Endothelial cell of umbilical vein (primary cell): ENCODE results near the gene PKHD1. TPM values are rescaled to one million over a fixed set of nuclear protein-coding genes. Genes with fewer than 3 reads are reported as not detected.

Source experiments
- BruUV-seq: library from RNA; stranded (reverse); fragments of 400-500 nt; replicated peaks from 2 replicates; lab custom pipeline; 2021; lab: Mats Ljungman, UMichigan
- CTCF ChIA-PET: fragments of 300-600, 350-600 bp; sonication (Branson Sonifier 250); formaldehyde crosslinking; loops from one replicate; lab custom pipeline; 2021; ENCODE audit warnings: antibody characterized with exemption, inconsistent platforms; lab: Charles Lee
- POLR2A ChIA-PET: fragments of 300-600, 350-600 bp; sonication (Branson Sonifier 250); formaldehyde crosslinking; loops from one replicate; lab custom pipeline; 2021; ENCODE audit warnings: antibody characterized with exemption, inconsistent platforms; lab: Charles Lee
- DNase-seq: peaks from one replicate; pipeline ENCODE4 v3.0.0-alpha.2; 2011; ENCODE audit warnings: low read depth, low spot score
- FAIRE-seq: peaks from 2 replicates; lab custom pipeline; 2011; peaks lifted over from hg19 to GRCh38; lab: Jason Lieb, UNC
- H2AFZ ChIP-seq: 2 replicates; pipeline ENCODE4 v1.6.0; 2012; ENCODE audit warnings: low read depth, low read length, control low read depth, inconsistent platforms
- H3K27ac ChIP-seq: 2 replicates; pipeline ENCODE4 v1.5.1; 2011; ENCODE audit warnings: low read depth, mild to moderate bottlenecking, control low read depth, low read length, moderate library complexity; ENCODE audit not compliant: insufficient read depth
- H3K27me3 ChIP-seq, 2 experiments: 2 replicates each; pipeline versions ENCODE4 v1.6.0 to v1.6.1; 2011; ENCODE audit warnings: low read length in 2 of 2, mixed read lengths in 1 of 2; ENCODE audit not compliant: control insufficient read depth in 2 of 2, insufficient read depth in 2 of 2
- H3K36me3 ChIP-seq, 2 experiments: 2 replicates in 1 of 2; 3 replicates in 1 of 2; pipeline ENCODE4 v1.5.1; 2011; ENCODE audit warnings: low read length in 2 of 2, mild to moderate bottlenecking in 1 of 2, moderate library complexity in 1 of 2; ENCODE audit not compliant: control insufficient read depth in 2 of 2, insufficient read depth in 2 of 2; ENCODE audit errors: extremely low read depth in 1 of 2
- H3K4me1 ChIP-seq: 3 replicates; pipeline ENCODE4 v1.5.1; 2011; ENCODE audit warnings: mild to moderate bottlenecking, low read length; ENCODE audit not compliant: control insufficient read depth, insufficient read depth; ENCODE audit errors: extremely low read depth
- H3K4me2 ChIP-seq: 2 replicates; pipeline ENCODE4 v1.6.1; 2011; ENCODE audit warnings: low read length, control low read depth, mixed read lengths; ENCODE audit not compliant: insufficient read depth
- H3K4me3 ChIP-seq, 3 experiments: fragments of 200-600 bp in 1 of 3; sonication (generic), shearing (Covaris generic) in 1 of 3; replicated peaks in 1 of 3; 2 replicates each; pipeline ENCODE4 v1.5.1; 2011 to 2016; ENCODE audit warnings: control low read depth in 3 of 3, low read length in 3 of 3, mild to moderate bottlenecking in 2 of 3, inconsistent platforms in 1 of 3, low read depth in 1 of 3, moderate library complexity in 1 of 3; ENCODE audit not compliant: insufficient read depth in 1 of 3
- H3K79me2 ChIP-seq: 2 replicates; pipeline ENCODE4 v1.6.0; 2012; ENCODE audit warnings: low read length, inconsistent platforms; ENCODE audit not compliant: control insufficient read depth, insufficient read depth
- H3K9ac ChIP-seq: replicated peaks from 2 replicates; pipeline ENCODE3; 2011; ENCODE audit warnings: low read length, control low read depth; ENCODE audit not compliant: insufficient read depth; ENCODE audit errors: extremely low read depth
- H3K9me1 ChIP-seq: replicated peaks from 3 replicates; pipeline ENCODE4 v1.6.0; 2011; ENCODE audit warnings: mild to moderate bottlenecking, low read length; ENCODE audit not compliant: control insufficient read depth, insufficient read depth; ENCODE audit errors: extremely low read depth
- H3K9me3 ChIP-seq: replicated peaks from 2 replicates; pipeline ENCODE4 v1.5.1; 2012; ENCODE audit warnings: low read length, inconsistent platforms; ENCODE audit not compliant: control insufficient read depth, insufficient read depth
- H4K20me1 ChIP-seq: replicated peaks from 2 replicates; pipeline ENCODE3; 2011; ENCODE audit warnings: mild to moderate bottlenecking, low read length; ENCODE audit not compliant: control insufficient read depth, insufficient read depth; ENCODE audit errors: extremely low read depth
- EZH2 ChIP-seq: IDR thresholded peaks from 2 replicates; pipeline ENCODE4 v1.6.1; 2012; ENCODE audit warnings: borderline replicate concordance, low read depth, mild to moderate bottlenecking, moderate library complexity, low read length, inconsistent platforms; ENCODE audit not compliant: severe bottlenecking
- FOS ChIP-seq: IDR thresholded peaks from 2 replicates; pipeline ENCODE4 v1.6.1; 2011; ENCODE audit warnings: mild to moderate bottlenecking, low read length, moderate library complexity, borderline replicate concordance; ENCODE audit not compliant: insufficient read depth
- GATA2 ChIP-seq: IDR thresholded peaks from 2 replicates; pipeline ENCODE4 v1.7.0; 2011; ENCODE audit warnings: low read depth, mild to moderate bottlenecking, moderate library complexity, mixed read lengths, low read length; ENCODE audit not compliant: insufficient read length, insufficient read depth
- JUN ChIP-seq: IDR thresholded peaks from 2 replicates; pipeline ENCODE4 v1.6.1; 2011; ENCODE audit warnings: borderline replicate concordance, low read depth; ENCODE audit not compliant: insufficient read length, insufficient read depth
- MYC ChIP-seq: IDR thresholded peaks from one replicate; pipeline ENCODE4 v1.6.1; 2011; ENCODE audit warnings: mild to moderate bottlenecking, low read depth, low read length
- POLR2A ChIP-seq: IDR thresholded peaks from 2 replicates; pipeline ENCODE4 v1.6.1; 2012; ENCODE audit warnings: low read depth, mild to moderate bottlenecking, control low read depth, low read length
- POLR2AphosphoS5 ChIP-seq: IDR thresholded peaks from 2 replicates; pipeline ENCODE4 v1.6.1; 2012; ENCODE audit warnings: low read depth, mild to moderate bottlenecking, control low read depth, low read length, moderate library complexity; ENCODE audit not compliant: insufficient read depth
- dilution Hi-C: fragments of 300-500 bp; cut with MboI; formaldehyde crosslinking; loops from one replicate; pipeline ENCODE4 v1.15.0; 2019; ENCODE audit warnings: low sequenced_read_pairs; ENCODE audit not compliant: extremely low pct_ligation_motif_present
- intact Hi-C: fragments of 100-400 bp; cut with micrococcal nuclease; formaldehyde crosslinking; loops from one replicate; pipeline ENCODE4 v1.10.0; 2022
- polyA plus RNA-seq, 4 experiments: library from polyadenylated mRNA; depleted of rRNA in 3 of 4; stranded (reverse) in 3 of 4; unstranded in 1 of 4; fragments of >200 nt; gene quantifications; 2 replicates each; pipeline versions ENCODE4 v1.2.1 to v1.2.3, GENCODE V29; 2011 to 2012; ENCODE audit warnings: missing spikeins in 1 of 4
- total RNA-seq: library from RNA; stranded (reverse); gene quantifications from 2 replicates; pipeline ENCODE4 v1.2.3, GENCODE V29; 2021
- TF ChIP-seq, protein P1 (sequence below): IDR thresholded peaks from 2 replicates; pipeline ENCODE4 v1.6.1; 2011; ENCODE audit not compliant: insufficient read depth, insufficient read length
- TF ChIP-seq, protein P2 (sequence below), 2 donors: IDR thresholded peaks; 1 replicate in 1 of 2; 2 replicates in 1 of 2; pipeline ENCODE4 v1.5.1; 2011; ENCODE audit warnings: low read length in 2 of 2, mild to moderate bottlenecking in 2 of 2, moderate library complexity in 2 of 2, control low read depth in 1 of 2, inconsistent platforms in 1 of 2, low read depth in 1 of 2; ENCODE audit not compliant: insufficient read depth in 1 of 2; ENCODE audit errors: extremely low read depth in 1 of 2

Gene PKHD1
- total and polyA plus RNA-seq, 2 donors (not counting 3 experiments of a cell fraction or from before 2014, with no cell fraction given), result not detected

DNA sequence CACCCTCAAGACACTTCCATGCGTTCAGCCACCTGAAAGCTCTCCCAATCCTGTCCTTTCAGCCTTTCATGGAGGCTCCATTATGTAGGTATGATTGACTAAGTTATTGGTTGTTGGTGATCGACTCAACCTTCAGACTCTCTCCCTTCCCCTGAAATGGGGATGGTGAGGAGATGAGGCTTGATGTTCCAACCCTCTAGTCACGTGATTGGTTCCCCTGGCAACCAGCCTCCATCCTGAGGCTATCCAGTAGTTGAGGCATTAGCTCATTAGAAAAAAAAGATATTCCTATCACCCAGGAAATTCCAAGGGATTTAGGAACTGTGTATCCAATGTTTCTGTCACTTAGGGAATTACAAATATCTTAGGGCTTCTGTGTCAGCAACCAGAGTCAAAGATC is 426.6 kb downstream of the PKHD1 start:
- POLR2A ChIA-PET, result no interaction called here
- CTCF ChIA-PET, result no interaction called here
- Histone ChIP-seq H3K4me3 (no peak overlapping the region), H3K4me1 (no peaks in the 10 kb centered on the region), H3K4me2 (no peak overlapping the region), H4K20me1 (no peaks in the 10 kb centered on the region), H3K79me2 (no peaks in the 10 kb centered on the region), H3K36me3 (no peaks in the 10 kb centered on the region), H3K27me3 (no peaks in the 10 kb centered on the region), H3K9me1 (no peaks in the 10 kb centered on the region), H3K27ac (no peak overlapping the region), H3K9me3 (peaks cover 6% of the 10 kb centered on the region), H3K9ac (no peak overlapping the region), H2AFZ (no peak overlapping the region)
- intact Hi-C loops, result no loop called here
- FAIRE-seq (no peak), DNase-seq (no peak)
- TF ChIP-seq MYC (no peak), GATA2 (no peak), POLR2AphosphoS5 (no peak), JUN (no peak), POLR2A (no peak), FOS (no peak), EZH2 (no peak)
- TF ChIP-seq, protein P1, sequence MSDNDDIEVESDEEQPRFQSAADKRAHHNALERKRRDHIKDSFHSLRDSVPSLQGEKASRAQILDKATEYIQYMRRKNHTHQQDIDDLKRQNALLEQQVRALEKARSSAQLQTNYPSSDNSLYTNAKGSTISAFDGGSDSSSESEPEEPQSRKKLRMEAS, result no peak
- TF ChIP-seq, protein P2, sequence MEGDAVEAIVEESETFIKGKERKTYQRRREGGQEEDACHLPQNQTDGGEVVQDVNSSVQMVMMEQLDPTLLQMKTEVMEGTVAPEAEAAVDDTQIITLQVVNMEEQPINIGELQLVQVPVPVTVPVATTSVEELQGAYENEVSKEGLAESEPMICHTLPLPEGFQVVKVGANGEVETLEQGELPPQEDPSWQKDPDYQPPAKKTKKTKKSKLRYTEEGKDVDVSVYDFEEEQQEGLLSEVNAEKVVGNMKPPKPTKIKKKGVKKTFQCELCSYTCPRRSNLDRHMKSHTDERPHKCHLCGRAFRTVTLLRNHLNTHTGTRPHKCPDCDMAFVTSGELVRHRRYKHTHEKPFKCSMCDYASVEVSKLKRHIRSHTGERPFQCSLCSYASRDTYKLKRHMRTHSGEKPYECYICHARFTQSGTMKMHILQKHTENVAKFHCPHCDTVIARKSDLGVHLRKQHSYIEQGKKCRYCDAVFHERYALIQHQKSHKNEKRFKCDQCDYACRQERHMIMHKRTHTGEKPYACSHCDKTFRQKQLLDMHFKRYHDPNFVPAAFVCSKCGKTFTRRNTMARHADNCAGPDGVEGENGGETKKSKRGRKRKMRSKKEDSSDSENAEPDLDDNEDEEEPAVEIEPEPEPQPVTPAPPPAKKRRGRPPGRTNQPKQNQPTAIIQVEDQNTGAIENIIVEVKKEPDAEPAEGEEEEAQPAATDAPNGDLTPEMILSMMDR (IDR thresholded peaks at IDR 0.05; ENCODE audit: extremely low read depth in 1 of 2, insufficient read depth in 1 of 2, low read depth in 1 of 2, low read length in 2 of 2), result no peak
- dilution Hi-C loops, result no loop called here
- no TSS peak for BruUV-seq
